Measurements from ENCODE around the gene CARS2.
"Not testable (repeated sequence)": the region's sequence is repeated elsewhere in the genome, so short reads cannot be mapped to it uniquely, and the experiment has no call there.

Gene CARS2

GRCh38 chr13:110677731-110678545, 28.0 kb downstream of the CARS2 start:
- H3K4me1 ChIP-seq (ENCODE audit: control insufficient read depth, insufficient read depth, low read length), result no peaks in the 10 kb centered on the region
- H3K36me3 ChIP-seq (ENCODE audit: control insufficient read depth, insufficient read depth, low read length, severe bottlenecking), result peaks cover 63% of the 10 kb centered on the region
- no peak overlapping the region for H3K9ac ChIP-seq (ENCODE audit: low read length)
- no peak for DNase-seq (ENCODE audit: low read depth)
- no peaks in the 10 kb centered on the region for H3K9me3 ChIP-seq (ENCODE audit: control insufficient read depth, low read length)
- no peaks in the 10 kb centered on the region for H3K27me3 ChIP-seq (replicated peaks; ENCODE audit: control insufficient read depth, insufficient read depth, low read length)
- H3K4me3 ChIP-seq (ENCODE audit: low read length), result no peak overlapping the region

- H3K36me3 ChIP-seq (ENCODE audit: control insufficient read depth, insufficient read depth, low read length, severe bottlenecking), result peaks cover 53% of the 10 kb centered on the region
- H3K9me3 ChIP-seq (ENCODE audit: control insufficient read depth, low read length), result no peaks in the 10 kb centered on the region
- H3K27me3 ChIP-seq (replicated peaks; ENCODE audit: control insufficient read depth, insufficient read depth, low read length), result no peaks in the 10 kb centered on the region
- DNase-seq (ENCODE audit: low read depth), result no peak
- H3K4me3 ChIP-seq (ENCODE audit: low read length), result no peak overlapping the region
- no peak overlapping the region for H3K9ac ChIP-seq (ENCODE audit: low read length)
- H3K4me1 ChIP-seq (ENCODE audit: control insufficient read depth, insufficient read depth, low read length), result no peaks in the 10 kb centered on the region
Measured at GRCh38 chr13:110676595-110677587, 29.0 kb downstream of the CARS2 start.

GRCh38 chr13:110669814-110670213, 36.1 kb downstream of the CARS2 start:
- not testable (repeated sequence) for H3K9ac ChIP-seq (ENCODE audit: low read length); H3K9me3 ChIP-seq (ENCODE audit: control insufficient read depth, low read length); H3K27me3 ChIP-seq (replicated peaks; ENCODE audit: control insufficient read depth, insufficient read depth, low read length); H3K4me1 ChIP-seq (ENCODE audit: control insufficient read depth, insufficient read depth, low read length); H3K4me3 ChIP-seq (ENCODE audit: low read length); DNase-seq (ENCODE audit: low read depth)
- peaks cover 46% of the 10 kb centered on the region for H3K36me3 ChIP-seq (ENCODE audit: control insufficient read depth, insufficient read depth, low read length, severe bottlenecking)

GRCh38 chr13:110669036-110669435, 36.9 kb downstream of the CARS2 start:
- H3K4me1 ChIP-seq (ENCODE audit: control insufficient read depth, insufficient read depth, low read length), result no peaks in the 10 kb centered on the region
- H3K27me3 ChIP-seq (replicated peaks; ENCODE audit: control insufficient read depth, insufficient read depth, low read length), result no peaks in the 10 kb centered on the region
- H3K4me3 ChIP-seq (ENCODE audit: low read length), result no peak overlapping the region
- DNase-seq (ENCODE audit: low read depth), result no peak
- no peaks in the 10 kb centered on the region for H3K9me3 ChIP-seq (ENCODE audit: control insufficient read depth, low read length)
- H3K36me3 ChIP-seq (ENCODE audit: control insufficient read depth, insufficient read depth, low read length, severe bottlenecking), result peaks cover 54% of the 10 kb centered on the region
- no peak overlapping the region for H3K9ac ChIP-seq (ENCODE audit: low read length)

GRCh38 chr13:110666255-110666533, 39.7 kb downstream of the CARS2 start:
- no peak overlapping the region for H3K9ac ChIP-seq (ENCODE audit: low read length)
- H3K27me3 ChIP-seq (replicated peaks; ENCODE audit: control insufficient read depth, insufficient read depth, low read length), result no peaks in the 10 kb centered on the region
- no peaks in the 10 kb centered on the region for H3K9me3 ChIP-seq (ENCODE audit: control insufficient read depth, low read length)
- H3K36me3 ChIP-seq (ENCODE audit: control insufficient read depth, insufficient read depth, low read length, severe bottlenecking), result peaks cover 82% of the 10 kb centered on the region
- DNase-seq (ENCODE audit: low read depth), result no peak
- H3K4me1 ChIP-seq (ENCODE audit: control insufficient read depth, insufficient read depth, low read length), result no peaks in the 10 kb centered on the region
- H3K4me3 ChIP-seq (ENCODE audit: low read length), result no peak overlapping the region

GRCh38 chr13:110665491-110666254, 40.2 kb downstream of the CARS2 start:
- H3K9me3 ChIP-seq (ENCODE audit: control insufficient read depth, low read length), result no peaks in the 10 kb centered on the region
- DNase-seq (ENCODE audit: low read depth), result no peak
- H3K4me1 ChIP-seq (ENCODE audit: control insufficient read depth, insufficient read depth, low read length), result no peaks in the 10 kb centered on the region
- H3K27me3 ChIP-seq (replicated peaks; ENCODE audit: control insufficient read depth, insufficient read depth, low read length), result no peaks in the 10 kb centered on the region
- peaks cover 85% of the 10 kb centered on the region for H3K36me3 ChIP-seq (ENCODE audit: control insufficient read depth, insufficient read depth, low read length, severe bottlenecking)
- H3K4me3 ChIP-seq (ENCODE audit: low read length), result no peak overlapping the region
- H3K9ac ChIP-seq (ENCODE audit: low read length), result no peak overlapping the region

GRCh38 chr13:110664673-110665072, 41.2 kb downstream of the CARS2 start:
- Histone ChIP-seq H3K27me3 (replicated peaks; ENCODE audit: control insufficient read depth, insufficient read depth, low read length) (no peaks in the 10 kb centered on the region), H3K9ac (ENCODE audit: low read length) (no peak overlapping the region), H3K4me3 (ENCODE audit: low read length) (no peak overlapping the region), H3K36me3 (ENCODE audit: control insufficient read depth, insufficient read depth, low read length, severe bottlenecking) (peaks cover 92% of the 10 kb centered on the region), H3K9me3 (ENCODE audit: control insufficient read depth, low read length) (peaks cover 7% of the 10 kb centered on the region), H3K4me1 (ENCODE audit: control insufficient read depth, insufficient read depth, low read length) (no peaks in the 10 kb centered on the region)
- DNase-seq (ENCODE audit: low read depth), result no peak

- Histone ChIP-seq H3K4me1 (ENCODE audit: control insufficient read depth, insufficient read depth, low read length) (no peaks in the 10 kb centered on the region), H3K36me3 (ENCODE audit: control insufficient read depth, insufficient read depth, low read length, severe bottlenecking) (peaks cover 92% of the 10 kb centered on the region), H3K27me3 (replicated peaks; ENCODE audit: control insufficient read depth, insufficient read depth, low read length) (no peaks in the 10 kb centered on the region), H3K9ac (ENCODE audit: low read length) (no peak overlapping the region), H3K9me3 (ENCODE audit: control insufficient read depth, low read length) (peaks cover 7% of the 10 kb centered on the region), H3K4me3 (ENCODE audit: low read length) (no peak overlapping the region)
- no peak for DNase-seq (ENCODE audit: low read depth)
Measured at GRCh38 chr13:110664041-110664440, 41.9 kb downstream of the CARS2 start.

GRCh38 chr13:110663491-110663890, 42.4 kb downstream of the CARS2 start:
- H3K9me3 ChIP-seq (ENCODE audit: control insufficient read depth, low read length), result peaks cover 7% of the 10 kb centered on the region
- no peak overlapping the region for H3K4me3 ChIP-seq (ENCODE audit: low read length)
- no peak for DNase-seq (ENCODE audit: low read depth)
- H3K9ac ChIP-seq (ENCODE audit: low read length), result no peak overlapping the region
- no peaks in the 10 kb centered on the region for H3K27me3 ChIP-seq (replicated peaks; ENCODE audit: control insufficient read depth, insufficient read depth, low read length)
- no peaks in the 10 kb centered on the region for H3K4me1 ChIP-seq (ENCODE audit: control insufficient read depth, insufficient read depth, low read length)
- H3K36me3 ChIP-seq (ENCODE audit: control insufficient read depth, insufficient read depth, low read length, severe bottlenecking), result peaks cover 91% of the 10 kb centered on the region

GRCh38 chr13:110662777-110663443, 43.0 kb downstream of the CARS2 start:
- Histone ChIP-seq H3K27me3 (replicated peaks; ENCODE audit: control insufficient read depth, insufficient read depth, low read length) (no peaks in the 10 kb centered on the region), H3K9ac (ENCODE audit: low read length) (no peak overlapping the region), H3K9me3 (ENCODE audit: control insufficient read depth, low read length) (peaks cover 7% of the 10 kb centered on the region), H3K4me3 (ENCODE audit: low read length) (no peak overlapping the region), H3K4me1 (ENCODE audit: control insufficient read depth, insufficient read depth, low read length) (no peaks in the 10 kb centered on the region), H3K36me3 (ENCODE audit: control insufficient read depth, insufficient read depth, low read length, severe bottlenecking) (peaks cover 88% of the 10 kb centered on the region)
- DNase-seq (ENCODE audit: low read depth), result no peak
